HepG2 (cell line): Measurements from ENCODE around the gene NDUFA5.

Experiments used
- CREB1 ChIP-seq, 2 experiments: fragments of 450-650 bp in 1 of 2; IDR thresholded peaks; 2 replicates each; pipeline ENCODE4 v1.6.1; 2016 to 2017; ENCODE audit warnings: control low read depth in 1 of 2, mild to moderate bottlenecking in 1 of 2, missing compliant biosample characterization in 1 of 2, missing genetic modification characterization in 1 of 2
- MAX ChIP-seq: IDR thresholded peaks from 2 replicates; pipeline ENCODE4 v1.6.1; 2012; ENCODE audit warnings: inconsistent platforms
- TCF7 ChIP-seq: sonication (generic); IDR thresholded peaks from 2 replicates; pipeline ENCODE4 v1.6.1; 2016; ENCODE audit warnings: antibody characterized with exemption, low read depth
- ZBTB33 ChIP-seq: sonication (generic); formaldehyde crosslinking; IDR thresholded peaks from 2 replicates; pipeline ENCODE4 v1.4.0; 2020; ENCODE audit warnings: missing genetic modification reagents
- ZBTB8A ChIP-seq: sonication (generic); formaldehyde crosslinking; IDR thresholded peaks from 2 replicates; pipeline ENCODE4 v1.4.0; 2020; ENCODE audit warnings: mild to moderate bottlenecking, low read depth, missing genetic modification reagents, borderline replicate concordance
- ZFYVE20 ChIP-seq: sonication (generic); formaldehyde crosslinking; IDR thresholded peaks from 2 replicates; pipeline ENCODE4 v1.8.0; 2023; ENCODE audit warnings: low read depth, mild to moderate bottlenecking, moderate library complexity, missing genetic modification reagents, borderline replicate concordance
- ZNF12 ChIP-seq: sonication (generic); formaldehyde crosslinking; IDR thresholded peaks from 2 replicates; pipeline ENCODE4 v1.5.0; 2020; ENCODE audit warnings: missing genetic modification reagents
- ZNF205 ChIP-seq: IDR thresholded peaks from 2 replicates; pipeline ENCODE4 v1.6.1; 2018; ENCODE audit warnings: missing biosample characterization, missing genetic modification reagents
- ZNF570 ChIP-seq: sonication (generic); formaldehyde crosslinking; IDR thresholded peaks from 2 replicates; pipeline ENCODE4 v1.4.0; 2020; ENCODE audit warnings: mild to moderate bottlenecking, missing genetic modification reagents, borderline replicate concordance

- no peak for TF ChIP-seq TCF7
- TF ChIP-seq ZNF12 (CRISPR knock-in tag): no peak
- no peak for TF ChIP-seq MAX
- TF ChIP-seq ZBTB33 (CRISPR knock-in tag): no peak
- TF ChIP-seq CREB1 (IDR thresholded peaks at IDR 0.05): no peak
- TF ChIP-seq CREB1 (CRISPR knock-in tag; IDR thresholded peaks at IDR 0.05): no peak
- no peak for TF ChIP-seq ZNF570 (CRISPR knock-in tag)
- no peak for TF ChIP-seq ZNF205 (CRISPR knock-in tag)
- TF ChIP-seq ZBTB8A: no peak
- TF ChIP-seq ZFYVE20 (CRISPR knock-in tag): no peak
Observed at GRCh38 chr7:123492485-123492884, 65.1 kb downstream of the NDUFA5 start.
